ENCODE data around the gene SGK2. TPM values are rescaled to one million over a fixed set of nuclear protein-coding genes. Genes with fewer than 3 reads are reported as not detected.
"Not testable (repeated sequence)": the region's sequence is repeated elsewhere in the genome, so short reads cannot be mapped to it uniquely, and the experiment has no call there.

SGK2 gene
- polyA plus RNA-seq, 10 donors, result 0.26 to 3.5 (median 0.85) TPM

GRCh38 chr20:43563429-43563828 is 4.6 kb downstream of the SGK2 start:
- no peak for DNase-seq

DNA sequence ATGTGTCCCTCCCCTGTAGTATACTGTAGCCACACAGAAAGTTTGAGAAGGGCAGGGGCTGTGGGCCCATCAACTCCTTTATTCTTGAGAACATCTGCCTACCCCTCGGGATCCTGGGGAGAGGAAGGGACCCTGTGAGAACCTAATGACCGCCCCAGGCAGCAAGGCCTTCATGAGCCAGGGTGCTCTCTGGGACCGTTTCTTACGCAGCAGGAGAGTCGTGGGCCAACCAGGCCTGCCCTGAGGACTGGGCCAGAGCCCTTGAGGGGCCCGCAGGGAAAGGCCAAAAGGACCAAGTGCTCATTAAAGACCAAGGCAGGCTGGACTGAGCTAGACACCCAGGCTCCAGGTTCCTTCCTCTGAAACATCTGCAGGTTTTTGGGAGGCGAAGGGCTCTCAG is 5.2 kb downstream of the SGK2 start:
- no peak for DNase-seq

DNA sequence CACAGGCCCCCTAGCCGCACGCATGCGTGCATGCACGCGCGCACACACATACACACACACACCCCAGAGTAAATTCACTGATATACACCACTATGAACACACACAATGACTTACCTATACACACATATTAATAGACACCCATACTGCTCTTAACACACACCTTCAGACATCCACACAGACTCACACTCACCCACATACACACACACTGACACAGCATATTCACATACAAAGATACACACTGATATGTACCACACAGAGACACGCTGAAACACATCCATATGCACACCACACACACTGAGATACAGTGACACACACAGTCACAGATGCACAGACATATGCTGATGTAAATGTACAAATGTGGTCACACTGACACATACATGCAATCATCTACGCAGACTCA is 5.6 kb downstream of the SGK2 start:
- DNase-seq, result no peak

GRCh38 chr20:43564993-43565757 is 6.3 kb downstream of the SGK2 start:
- DNase-seq, result no peak

DNA sequence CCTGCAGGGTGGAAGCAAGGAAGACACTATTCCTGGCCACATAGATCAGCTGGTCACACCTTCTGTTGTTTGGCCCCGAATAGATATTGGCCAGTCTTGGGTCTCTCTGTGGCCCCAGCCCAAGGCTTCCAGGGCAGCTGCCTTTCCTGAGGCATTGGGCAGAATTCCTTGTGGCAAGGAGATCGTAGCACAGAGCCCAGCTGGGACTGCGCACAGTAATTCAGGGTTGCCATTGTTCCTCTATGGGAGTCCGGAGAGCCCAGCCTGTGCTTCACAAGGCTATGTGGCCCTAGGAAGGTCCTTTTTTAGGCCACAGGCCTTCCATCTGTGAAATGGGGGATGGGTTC is 6.9 kb downstream of the SGK2 start:
- no peak for DNase-seq

- no peak for DNase-seq
Measured at GRCh38 chr20:43567477-43567876, 8.7 kb downstream of the SGK2 start.

GRCh38 chr20:43568706-43569105 is 9.9 kb downstream of the SGK2 start:
- no peak for DNase-seq

GRCh38 chr20:43569282-43569681 is 10.5 kb downstream of the SGK2 start:
- DNase-seq, result no peak

DNA sequence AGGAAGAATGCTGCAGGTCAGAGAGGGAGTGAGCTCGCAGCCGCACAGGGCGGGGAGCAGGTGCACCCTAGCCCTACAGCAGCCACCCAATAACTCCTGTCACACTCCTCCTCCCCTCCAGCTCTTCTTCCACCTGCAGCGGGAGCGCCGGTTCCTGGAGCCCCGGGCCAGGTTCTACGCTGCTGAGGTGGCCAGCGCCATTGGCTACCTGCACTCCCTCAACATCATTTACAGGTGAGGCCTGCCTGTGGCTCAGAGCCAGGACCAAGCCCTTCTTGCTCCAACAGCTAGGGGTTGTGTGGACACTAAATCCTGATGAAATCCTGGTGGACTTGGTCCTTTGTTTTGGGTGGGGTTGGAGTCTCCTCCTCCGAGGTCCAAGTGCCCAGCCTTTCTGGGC is 11.7 kb downstream of the SGK2 start:
- DNase-seq, result no peak

DNA sequence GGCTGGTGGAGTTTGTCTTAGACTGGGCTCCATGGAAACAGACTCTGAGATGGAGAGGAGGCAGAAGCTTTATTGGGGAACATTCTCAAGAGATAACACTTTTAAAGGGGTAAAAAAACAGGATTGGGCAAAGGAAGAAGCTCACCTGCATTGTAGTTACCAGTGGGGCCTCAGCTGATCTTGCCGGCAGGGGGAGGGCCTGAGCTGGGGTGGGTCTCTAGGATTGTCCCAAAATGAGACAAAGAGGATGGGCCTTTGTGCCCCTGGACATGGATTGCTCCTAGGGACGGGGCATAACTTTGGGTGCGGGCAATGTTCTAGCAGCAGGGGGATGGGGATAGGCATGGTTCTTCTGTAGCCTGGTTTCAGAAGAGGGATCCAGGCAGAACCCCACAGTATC is 12.5 kb downstream of the SGK2 start:
- DNase-seq, result no peak

- no peak for DNase-seq
Measured at GRCh38 chr20:43571771-43572170, 12.9 kb downstream of the SGK2 start.

- no peak for DNase-seq
Measured at GRCh38 chr20:43572891-43573290, 14.1 kb downstream of the SGK2 start.

DNA sequence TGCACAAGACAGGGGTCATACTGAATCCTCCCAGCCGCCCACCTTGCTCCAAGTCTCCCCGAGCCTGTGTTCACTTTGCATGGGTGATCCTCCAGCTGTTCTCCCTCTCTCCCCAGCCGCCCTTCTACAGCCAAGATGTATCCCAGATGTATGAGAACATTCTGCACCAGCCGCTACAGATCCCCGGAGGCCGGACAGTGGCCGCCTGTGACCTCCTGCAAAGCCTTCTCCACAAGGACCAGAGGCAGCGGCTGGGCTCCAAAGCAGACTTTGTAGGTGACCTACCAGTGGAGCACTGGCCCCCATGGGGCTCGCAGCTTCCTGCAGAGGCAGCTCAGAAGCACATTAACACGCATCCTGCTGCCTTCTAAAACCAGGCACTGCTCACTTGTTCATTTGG is 17.3 kb downstream of the SGK2 start:
- no peak for DNase-seq

DNA sequence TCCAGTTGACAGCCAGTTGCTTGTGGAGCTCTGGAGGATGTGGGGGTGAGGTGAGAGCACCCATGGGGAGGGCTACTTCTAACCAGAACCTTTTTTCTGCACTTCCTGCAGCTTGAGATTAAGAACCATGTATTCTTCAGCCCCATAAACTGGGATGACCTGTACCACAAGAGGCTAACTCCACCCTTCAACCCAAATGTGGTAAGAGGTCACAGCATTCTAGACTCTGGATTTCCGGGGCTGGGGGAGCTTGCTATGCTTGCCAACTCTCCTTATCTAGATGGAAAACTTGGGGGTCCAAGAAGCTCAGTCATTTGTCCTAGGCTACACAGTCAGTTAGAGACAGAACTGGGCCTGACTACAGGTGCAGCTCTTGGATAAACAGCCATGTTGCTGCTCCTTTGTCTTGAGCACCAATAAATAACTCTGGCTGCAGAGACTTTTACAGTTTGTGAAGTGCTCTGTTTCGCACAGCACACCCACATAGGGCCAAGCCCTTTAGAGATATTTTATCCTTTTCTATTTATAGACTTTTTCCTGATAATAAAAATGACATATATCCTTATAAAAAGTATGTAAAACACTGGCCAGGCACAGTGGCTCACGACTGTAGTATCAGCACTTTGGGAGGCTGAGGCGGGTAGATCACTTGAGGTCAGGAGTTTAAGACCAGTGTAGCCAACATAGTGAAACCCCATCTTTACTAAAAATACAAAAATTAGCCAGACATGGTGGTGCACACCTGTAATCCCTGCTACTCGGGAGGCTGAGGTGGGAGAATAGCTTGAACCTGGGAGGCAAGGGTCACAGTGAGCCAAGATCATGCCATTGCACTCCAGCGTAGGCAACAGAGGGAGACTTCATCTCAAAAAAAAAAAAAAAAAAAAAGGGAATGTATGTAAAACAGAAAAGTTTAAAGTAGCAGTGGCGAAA is 21.3 kb downstream of the SGK2 start:
- no peak for DNase-seq

DNA sequence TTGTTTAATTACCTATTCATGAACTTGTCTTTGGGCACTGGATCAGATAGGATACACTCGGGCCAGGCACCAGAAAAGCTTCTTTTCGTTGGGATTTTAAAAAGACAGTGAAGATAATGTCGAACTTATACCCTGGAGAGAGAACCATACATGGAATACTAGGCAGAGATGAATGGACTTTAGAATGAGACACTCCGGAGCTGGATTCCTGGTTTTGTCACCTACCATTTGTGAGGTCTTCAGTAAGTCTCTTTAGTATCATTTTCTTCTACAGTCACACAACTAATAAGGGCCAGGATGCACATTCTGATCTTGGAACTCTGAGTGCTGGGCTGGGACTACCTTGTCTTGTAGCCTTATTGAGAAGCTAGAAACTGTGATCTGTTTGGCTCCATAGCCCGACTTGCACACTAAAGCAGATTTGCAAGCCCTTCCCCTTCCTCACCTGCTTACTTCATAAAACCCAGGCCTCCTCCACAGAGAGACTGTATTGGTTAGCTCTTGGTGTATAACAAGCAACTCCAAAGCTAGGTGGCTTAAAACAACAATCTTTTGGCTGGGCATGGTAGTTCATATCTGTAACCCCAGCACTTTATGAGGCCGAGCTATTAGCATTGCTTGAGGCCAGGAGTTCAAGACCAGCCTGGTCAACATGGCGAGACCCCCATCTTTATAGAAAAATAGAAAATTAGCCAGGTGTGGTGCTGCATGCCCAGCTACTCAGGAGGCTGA is 24.5 kb downstream of the SGK2 start:
- no peak for DNase-seq

GRCh38 chr20:43583982-43584432 is 25.2 kb downstream of the SGK2 start:
- DNase-seq, result peak; percentile 22 to 64 (median 42)

DNA sequence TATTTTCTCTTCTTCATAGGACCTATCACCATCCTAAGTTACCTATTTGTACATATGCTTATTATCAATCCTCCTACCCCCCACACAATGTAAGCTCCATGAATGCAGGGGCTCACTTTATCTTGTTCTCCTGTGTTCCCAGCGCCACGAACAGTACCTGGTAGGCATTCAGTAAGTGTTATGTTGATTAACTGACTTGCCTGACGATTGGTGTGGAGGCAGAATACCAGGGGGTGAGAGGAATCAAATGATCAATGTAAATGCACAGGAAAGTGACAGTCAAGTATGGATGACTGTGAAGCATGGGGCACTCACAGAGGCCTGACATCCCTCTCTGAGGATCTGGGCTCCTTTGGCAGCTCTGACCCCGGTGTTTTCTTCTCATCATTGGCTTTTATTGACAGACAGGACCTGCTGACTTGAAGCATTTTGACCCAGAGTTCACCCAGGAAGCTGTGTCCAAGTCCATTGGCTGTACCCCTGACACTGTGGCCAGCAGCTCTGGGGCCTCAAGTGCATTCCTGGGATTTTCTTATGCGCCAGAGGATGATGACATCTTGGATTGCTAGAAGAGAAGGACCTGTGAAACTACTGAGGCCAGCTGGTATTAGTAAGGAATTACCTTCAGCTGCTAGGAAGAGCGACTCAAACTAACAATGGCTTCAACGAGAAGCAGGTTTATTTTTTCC is 25.8 kb downstream of the SGK2 start:
- DNase-seq, result peak in 1 of 3 donors; percentile 14

GRCh38 chr20:43586641-43587040 is 27.8 kb downstream of the SGK2 start:
- DNase-seq, result no peak

DNA sequence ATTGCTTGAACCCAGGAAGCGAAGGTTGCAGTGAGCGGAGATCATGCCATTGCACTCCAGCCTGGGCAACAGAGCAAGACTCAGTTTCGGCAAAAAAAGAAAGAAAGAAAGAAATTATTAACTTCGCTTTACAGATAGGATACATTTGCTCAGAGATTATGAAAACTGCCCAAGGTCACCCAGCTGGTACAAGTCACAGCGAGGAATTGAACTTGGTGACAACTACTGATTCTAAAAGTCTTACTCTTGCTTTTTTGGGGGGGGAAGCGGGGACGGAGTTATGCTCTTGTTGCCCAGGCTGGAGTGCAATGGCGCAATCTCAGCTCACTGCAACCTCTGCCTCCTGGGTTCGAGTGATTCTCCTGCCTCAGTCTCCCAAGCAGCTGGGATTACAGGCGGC is 29.7 kb downstream of the SGK2 start:
- DNase-seq, result not testable (repeated sequence)

DNA sequence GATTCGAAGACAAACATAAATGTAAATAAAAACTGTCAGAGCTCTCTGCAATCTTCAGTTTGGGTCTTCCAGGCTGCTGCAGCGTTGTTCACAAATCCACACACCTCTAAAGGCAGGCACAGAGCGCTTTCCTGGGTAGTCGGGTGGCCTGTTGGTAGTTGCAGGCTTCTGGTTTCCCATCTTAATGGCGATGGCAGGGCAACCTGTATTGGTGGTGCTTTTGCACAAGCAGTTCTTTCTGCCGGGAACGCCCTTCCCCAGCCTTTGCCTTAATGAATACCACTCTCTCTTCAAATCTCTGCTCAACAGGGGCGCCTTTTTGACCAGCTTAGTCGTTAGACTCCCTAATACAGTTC is 31.2 kb downstream of the SGK2 start:
- no peak for DNase-seq

DNA sequence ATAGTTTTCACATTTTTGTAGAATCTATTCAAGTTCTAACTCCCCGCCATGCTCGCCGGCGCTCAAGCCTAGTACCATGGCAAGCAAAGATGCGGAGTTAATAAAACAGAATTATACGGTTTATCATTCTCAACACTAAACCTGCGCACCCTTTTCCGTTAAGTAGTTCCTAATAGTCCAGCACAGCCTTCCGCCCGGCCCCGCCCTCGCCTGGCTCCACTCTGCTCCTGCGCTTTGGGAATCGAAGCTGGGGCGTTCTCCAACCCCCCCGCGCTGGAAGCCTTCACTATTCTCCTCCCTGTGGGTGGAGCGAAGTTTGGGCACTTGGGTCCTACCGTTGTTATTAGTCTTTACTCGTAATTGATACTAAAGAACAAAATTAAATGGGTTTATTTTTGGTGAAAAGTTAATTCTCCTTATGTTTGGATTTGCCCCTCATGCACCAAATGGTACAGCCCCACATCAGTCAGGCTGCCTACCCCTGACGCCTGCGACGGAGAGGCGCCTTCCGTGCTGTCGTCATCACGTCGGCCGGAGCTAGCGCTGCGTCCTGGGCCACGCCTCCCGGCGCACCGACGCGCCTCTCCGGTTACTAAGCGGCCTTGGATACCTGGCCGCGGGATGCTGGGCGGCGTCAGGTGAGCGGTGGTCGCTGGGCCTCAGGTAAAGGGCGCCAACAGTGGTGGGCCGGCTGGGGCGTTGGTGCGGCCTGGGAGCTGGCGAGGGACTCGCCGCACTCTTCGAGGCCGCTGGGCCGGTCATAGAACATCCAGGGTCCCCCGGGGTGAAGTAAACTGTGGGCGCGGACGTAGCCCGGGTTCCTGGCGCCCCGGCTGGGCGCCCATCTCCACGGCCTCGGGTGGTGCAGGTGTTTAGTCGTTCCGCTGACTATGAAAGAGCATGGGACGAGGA is 31.8 kb downstream of the SGK2 start, which contains the start of gene IFT52:
TSS of gene IFT52 (plus strand) at position 546 of the 912 bp plus-strand sequence. CDS start 3,762 bp downstream, outside the sequence.
- DNase-seq, result peak; percentile 92 to 98 (median 96)

Data from muscle of back (tissue), 11 donors.